Transverse colon (tissue), 4 donors: ENCODE data around the gene PACSIN2. TPM values are rescaled to one million over a fixed set of nuclear protein-coding genes. Genes with fewer than 3 reads are reported as not detected.
"Not testable (repeated sequence)": the region's sequence is repeated elsewhere in the genome, so short reads cannot be mapped to it uniquely, and the experiment has no call there.

Experiments used
- DNase-seq: peaks from one replicate; pipeline ENCODE4 v3.0.0-alpha.2; 2019
- H3K27ac ChIP-seq, 4 donors: fragments of 200-600 bp; sonication (generic); 2 replicates each; pipeline ENCODE4 v1.5.1; 2016 to 2018; ENCODE audit warnings: inconsistent platforms in 4 of 4
- H3K27me3 ChIP-seq: fragments of 200-600 bp; sonication (generic); 2 replicates; pipeline ENCODE4 v1.5.1; 2017; ENCODE audit warnings: inconsistent platforms
- H3K36me3 ChIP-seq, 4 donors: fragments of 200-600 bp; sonication (generic); 2 replicates each; pipeline ENCODE4 v1.5.1; 2017 to 2019; ENCODE audit warnings: inconsistent platforms in 4 of 4
- H3K4me1 ChIP-seq, 4 donors: fragments of 200-600 bp; sonication (generic); 2 replicates each; pipeline ENCODE4 v1.5.1; 2017 to 2020; ENCODE audit warnings: inconsistent platforms in 4 of 4
- H3K4me3 ChIP-seq, 4 donors: fragments of 200-600 bp; sonication (generic); 1 replicate in 1 of 4; 2 replicates in 3 of 4; pipeline versions ENCODE4 v1.5.1 to v1.6.1; 2017 to 2019; ENCODE audit warnings: inconsistent platforms in 4 of 4
- H3K9me3 ChIP-seq, 2 donors: fragments of 200-600 bp; sonication (generic); 2 replicates each; pipeline ENCODE4 v1.5.1; 2017 to 2019; ENCODE audit warnings: inconsistent platforms in 2 of 2
- CTCF ChIP-seq, 5 experiments: fragments of 200-600 bp in 3 of 5; fragments of 450-650 bp in 2 of 5; sonication (generic) in 3 of 5; IDR thresholded peaks; 1 replicate in 2 of 5; 2 replicates in 3 of 5; pipeline ENCODE4 v1.5.1; 2016 to 2017; ENCODE audit warnings: antibody characterized with exemption in 5 of 5, inconsistent platforms in 3 of 5, mild to moderate bottlenecking in 2 of 5, moderate library complexity in 1 of 5
- EP300 ChIP-seq: sonication (generic); formaldehyde crosslinking; IDR thresholded peaks from one replicate; pipeline ENCODE4 v1.6.1; 2017; ENCODE audit warnings: antibody characterized with exemption, low read depth
- POLR2A ChIP-seq: fragments of 450-650 bp; IDR thresholded peaks from one replicate; pipeline ENCODE4 v1.6.1; 2016; ENCODE audit warnings: antibody characterized with exemption, mild to moderate bottlenecking, moderate library complexity
- POLR2AphosphoS5 ChIP-seq, 3 donors: sonication (generic); formaldehyde crosslinking; IDR thresholded peaks; one replicate each; pipeline ENCODE4 v1.6.1; 2016; ENCODE audit warnings: antibody characterized with exemption in 3 of 3
- WGBS, 2 donors: methylation state at CpG; one replicate each; pipeline ENCODE4 v1.1.5; 2018; ENCODE audit warnings: low coverage in 1 of 2; 5-methylcytosine and 5-hydroxymethylcytosine counted together
- in situ Hi-C, 4 donors: fragments of 200-750 bp; cut with MboI; loops; one replicate each; pipeline versions ENCODE4 v1.15.0 to v1.15.1; 2017; ENCODE audit warnings: low sequenced_read_pairs in 3 of 4, low pct_ligation_motif_present in 1 of 4, low pct_unique_long_range_greater_than_20kb in 1 of 4
- intact Hi-C: fragments of 100-400 bp; cut with DNase I; formaldehyde crosslinking; loops from one replicate; pipeline ENCODE4 v1.15.1; 2023; ENCODE audit warnings: low total_unique reads
- total RNA-seq, 4 donors: library from RNA; depleted of rRNA; stranded (reverse); fragments of >200 nt; gene quantifications; one replicate each; pipeline ENCODE4 v1.1.0, GENCODE V29; 2016

PACSIN2 gene
- total RNA-seq, 4 donors from 2014 or later = 53.9 to 250 (median 198) TPM

- DNase-seq = peak; percentile 71
Observed at GRCh38 chr22:42939941-42940653, 74.9 kb downstream of the PACSIN2 start.

GRCh38 chr22:42939451-42939881, 75.5 kb downstream of the PACSIN2 start:
- Histone ChIP-seq H3K4me1 (peaks cover 52 to 69% (median 59%) of the 10 kb centered on the region in 4 donors), H3K36me3 (no peaks in the 10 kb centered on the region), H3K27me3 (no peaks in the 10 kb centered on the region), H3K27ac (peak overlapping the region; percentile 82 to 90 (median 84)), H3K4me3 (no peak overlapping the region), H3K9me3 (no peaks in the 10 kb centered on the region)
- intact Hi-C loops = loop anchor here (10.0 kb wide), 1 partner anchor 55 kb away; no protein-coding TSS in a partner anchor
- 40 to 43% methylated on average over 5 to 7 of the region's 7 CpGs for WGBS, 2 donors
- in situ Hi-C loops = no loop called here
- peak; percentile 51 for DNase-seq
- no peak for TF ChIP-seq POLR2A
- peak in 2 of 3 donors; percentile 8 to 37 for TF ChIP-seq POLR2AphosphoS5 (IDR thresholded peaks at IDR 0.05)

More at GRCh38 chr22:42939941-42940653, 74.9 kb downstream of the PACSIN2 start:
- no peaks in the 10 kb centered on the region for H3K27me3 ChIP-seq
- peaks cover 47 to 64% (median 55%) of the 10 kb centered on the region in 4 donors for H3K4me1 ChIP-seq
- H3K36me3 ChIP-seq = no peaks in the 10 kb centered on the region
- 47% methylated on average over 12 of the region's 12 CpGs; no CpG with 5 or more reads in 1 of the 2 donors for WGBS, 2 donors
- H3K4me3 ChIP-seq = no peak overlapping the region
- intact Hi-C loops = loop anchor here (10.0 kb wide), 1 partner anchor 55 kb away; no protein-coding TSS in a partner anchor
- in situ Hi-C loops = no loop called here
- H3K27ac ChIP-seq = peak overlapping the region; percentile 82 to 90 (median 84)
- no peaks in the 10 kb centered on the region for H3K9me3 ChIP-seq
- TF ChIP-seq EP300 (no peak), POLR2AphosphoS5 (IDR thresholded peaks at IDR 0.05) (peak; percentile 59 to 69 (median 64))

- no peak for DNase-seq
- in situ Hi-C loops (no loop called here), intact Hi-C loops (loop anchor here (10.0 kb wide), 1 partner anchor 56 kb away; no protein-coding TSS in a partner anchor)
- Histone ChIP-seq H3K36me3 (no peaks in the 10 kb centered on the region), H3K4me3 (no peak overlapping the region), H3K27me3 (no peaks in the 10 kb centered on the region), H3K9me3 (no peaks in the 10 kb centered on the region), H3K4me1 (peaks cover 56 to 74% (median 62%) of the 10 kb centered on the region in 4 donors), H3K27ac (peak overlapping the region; percentile 82 to 90 (median 84))
- WGBS, 2 donors = 74 to 85% methylated on average over 5 of the region's 5 CpGs
- TF ChIP-seq POLR2AphosphoS5 (IDR thresholded peaks at IDR 0.05) = no peak
- TF ChIP-seq POLR2A = no peak
- no peak for TF ChIP-seq CTCF (IDR thresholded peaks at IDR 0.05)
- TF ChIP-seq EP300 = no peak
Observed at GRCh38 chr22:42938976-42939375, 76.0 kb downstream of the PACSIN2 start.

GRCh38 chr22:42938449-42938848, 76.5 kb downstream of the PACSIN2 start:
- intact Hi-C loops = loop anchor here (10.0 kb wide), 1 partner anchor 56 kb away; no protein-coding TSS in a partner anchor
- WGBS, 2 donors = 91% methylated on average over 7 of the region's 7 CpGs; no CpG with 5 or more reads in 1 of the 2 donors
- TF ChIP-seq POLR2A (no peak), CTCF (IDR thresholded peaks at IDR 0.05) (no peak)
- Histone ChIP-seq H3K27me3 (no peaks in the 10 kb centered on the region), H3K9me3 (no peaks in the 10 kb centered on the region), H3K36me3 (no peaks in the 10 kb centered on the region), H3K4me3 (no peak overlapping the region), H3K4me1 (peaks cover 57 to 77% (median 64%) of the 10 kb centered on the region in 4 donors), H3K27ac (peak overlapping the region; percentile 82 to 90 (median 84))
- in situ Hi-C loops = no loop called here
- DNase-seq = no peak

- intact Hi-C loops (loop anchor here (10.0 kb wide), 1 partner anchor 57 kb away; no protein-coding TSS in a partner anchor), in situ Hi-C loops (no loop called here)
- Histone ChIP-seq H3K4me1 (peaks cover 60 to 89% (median 76%) of the 10 kb centered on the region in 4 donors), H3K4me3 (peak overlapping the region in 1 of 4 donors; percentile 10), H3K9me3 (no peaks in the 10 kb centered on the region), H3K36me3 (no peaks in the 10 kb centered on the region), H3K27me3 (no peaks in the 10 kb centered on the region), H3K27ac (peak overlapping the region; percentile 82 to 90 (median 84))
- WGBS, 2 donors = 31 to 35% methylated on average over 9 to 12 of the region's 12 CpGs
- TF ChIP-seq CTCF (IDR thresholded peaks at IDR 0.05) (no peak), POLR2A (no peak), POLR2AphosphoS5 (IDR thresholded peaks at IDR 0.05) (peak in 2 of 3 donors; percentile 47 to 55), EP300 (no peak)
- DNase-seq = peak; percentile 70
Observed at GRCh38 chr22:42937164-42937843, 77.6 kb downstream of the PACSIN2 start.

GRCh38 chr22:42936680-42937079, 78.3 kb downstream of the PACSIN2 start:
- 92% methylated on average over 6 of the region's 6 CpGs; no CpG with 5 or more reads in 1 of the 2 donors for whole genome bisulfite sequencing, 2 donors
- intact Hi-C loops = loop anchor here (10.0 kb wide), 1 partner anchor 58 kb away; no protein-coding TSS in a partner anchor
- H3K27ac ChIP-seq = peak overlapping the region; percentile 82 to 90 (median 84)
- H3K4me1 ChIP-seq = peaks cover 60 to 93% (median 82%) of the 10 kb centered on the region in 4 donors
- in situ Hi-C loops, H3K9me3 ChIP-seq, H3K36me3 ChIP-seq, DNase-seq, H3K27me3 ChIP-seq: not testable (repeated sequence)
- H3K4me3 ChIP-seq = peak overlapping the region in 1 of 4 donors; percentile 10
